Retinal pigment epithelial cell (primary cell): ENCODE measurements around the gene CAMKMT.

Experiments used
- DNase-seq: peaks from one replicate; pipeline ENCODE4 v3.0.0-alpha.2; 2010; ENCODE audit warnings: low read depth
- H3K4me3 ChIP-seq: 2 replicates; pipeline ENCODE4 v1.5.1; 2011; ENCODE audit warnings: mild to moderate bottlenecking, low read length, control low read depth, moderate library complexity
- CTCF ChIP-seq: conservative IDR thresholded peaks from 2 replicates; pipeline ENCODE4 v1.5.1; 2011; ENCODE audit warnings: low read depth, low read length, control low read depth, inconsistent platforms

CAMKMT gene

GRCh38 chr2:44746856-44747615, 385.3 kb downstream of the CAMKMT start:
- TF ChIP-seq CTCF, result no peak
- no peak overlapping the region for H3K4me3 ChIP-seq
- DNase-seq, result no peak

GRCh38 chr2:44747794-44748193, 386.0 kb downstream of the CAMKMT start:
- TF ChIP-seq CTCF, result no peak
- H3K4me3 ChIP-seq, result no peak overlapping the region
- DNase-seq, result no peak

- no peak for DNase-seq
- no peak overlapping the region for H3K4me3 ChIP-seq
- TF ChIP-seq CTCF, result no peak
Observed at GRCh38 chr2:44751754-44752479, 390.2 kb downstream of the CAMKMT start.

- no peak overlapping the region for H3K4me3 ChIP-seq
- TF ChIP-seq CTCF, result no peak
- DNase-seq, result no peak
Observed at GRCh38 chr2:44752761-44753160, 391.0 kb downstream of the CAMKMT start.

GRCh38 chr2:44753552-44754285, 392.0 kb downstream of the CAMKMT start:
- no peak for TF ChIP-seq CTCF
- H3K4me3 ChIP-seq, result no peak overlapping the region
- no peak for DNase-seq

- DNase-seq, result no peak
- H3K4me3 ChIP-seq, result no peak overlapping the region
- TF ChIP-seq CTCF, result no peak
Observed at GRCh38 chr2:44758591-44758990, 396.8 kb downstream of the CAMKMT start.
